Central memory CD8-positive, alpha-beta T cell (primary cell): ENCODE results near the gene ADTRP.
"Not testable (repeated sequence)": the region's sequence is repeated elsewhere in the genome, so short reads cannot be mapped to it uniquely, and the experiment has no call there.

Experiments used
- ATAC-seq: fragments of 150-1000 bp; cut with Tn5 transposase; replicated peaks from 2 replicates; pipeline ENCODE4 v1.10.0; 2022; ENCODE audit warnings: mild to moderate bottlenecking, moderate FRiP score, moderate number of reproducible peaks; ENCODE audit not compliant: poor library complexity, severe bottlenecking; ENCODE audit errors: extremely low read depth
- DNase-seq, 2 donors: peaks; one replicate each; pipeline ENCODE4 v3.0.0; 2021; ENCODE audit warnings: low spot score in 2 of 2
- H3K27ac Mint-ChIP-seq: one replicate; pipeline ENCODE4 v1.8.0; 2022; ENCODE audit warnings: low read depth, mild to moderate bottlenecking, moderate library complexity, mixed read lengths
- H3K27me3 Mint-ChIP-seq: one replicate; pipeline ENCODE4 v1.8.0; 2022; ENCODE audit warnings: mixed read lengths
- H3K36me3 Mint-ChIP-seq: one replicate; pipeline ENCODE4 v1.8.0; 2022; ENCODE audit warnings: mild to moderate bottlenecking, moderate library complexity, mixed read lengths; ENCODE audit not compliant: insufficient read depth
- H3K4me1 Mint-ChIP-seq: one replicate; pipeline ENCODE4 v1.8.0; 2022; ENCODE audit warnings: mixed read lengths
- H3K4me3 Mint-ChIP-seq: one replicate; pipeline ENCODE4 v1.8.0; 2022; ENCODE audit warnings: mild to moderate bottlenecking, moderate library complexity, mixed read lengths
- H3K9me3 Mint-ChIP-seq: one replicate; pipeline ENCODE4 v1.8.0; 2022; ENCODE audit warnings: mixed read lengths

Gene ADTRP

GRCh38 chr6:11682561-11682975 lies 96.0 kb downstream of the ADTRP start:
- Mint-ChIP-seq H3K36me3 (no peaks in the 10 kb centered on the region), H3K4me1 (no peaks in the 10 kb centered on the region), H3K4me3 (no peak overlapping the region), H3K9me3 (peaks cover 5% of the 10 kb centered on the region), H3K27ac (no peak overlapping the region), H3K27me3 (peaks cover 40% of the 10 kb centered on the region)
- ATAC-seq (no peak), DNase-seq (no peak)

GRCh38 chr6:11681770-11682169 lies 96.8 kb downstream of the ADTRP start:
- no peaks in the 10 kb centered on the region for H3K36me3 Mint-ChIP-seq
- peaks cover 5% of the 10 kb centered on the region for H3K9me3 Mint-ChIP-seq
- ATAC-seq = no peak
- no peak for DNase-seq
- H3K27ac Mint-ChIP-seq = no peak overlapping the region
- no peak overlapping the region for H3K4me3 Mint-ChIP-seq
- peaks cover 39% of the 10 kb centered on the region for H3K27me3 Mint-ChIP-seq
- H3K4me1 Mint-ChIP-seq = no peaks in the 10 kb centered on the region

- Mint-ChIP-seq H3K9me3 (peaks cover 5% of the 10 kb centered on the region), H3K27me3 (peaks cover 37% of the 10 kb centered on the region), H3K4me1 (no peaks in the 10 kb centered on the region), H3K36me3 (no peaks in the 10 kb centered on the region), H3K27ac (no peak overlapping the region), H3K4me3 (no peak overlapping the region)
- DNase-seq (no peak), ATAC-seq (no peak)
Observed at GRCh38 chr6:11681357-11681756, 97.2 kb downstream of the ADTRP start.

GRCh38 chr6:11680479-11680878 lies 98.1 kb downstream of the ADTRP start:
- H3K27ac Mint-ChIP-seq, H3K9me3 Mint-ChIP-seq, ATAC-seq, H3K36me3 Mint-ChIP-seq, H3K4me3 Mint-ChIP-seq, DNase-seq, H3K4me1 Mint-ChIP-seq: not testable (repeated sequence)
- H3K27me3 Mint-ChIP-seq = peaks cover 38% of the 10 kb centered on the region

GRCh38 chr6:11679099-11679498 lies 99.5 kb downstream of the ADTRP start:
- no peak overlapping the region for H3K27ac Mint-ChIP-seq
- H3K36me3 Mint-ChIP-seq = no peaks in the 10 kb centered on the region
- H3K9me3 Mint-ChIP-seq = peaks cover 5% of the 10 kb centered on the region
- H3K4me1 Mint-ChIP-seq = no peaks in the 10 kb centered on the region
- no peak for DNase-seq
- H3K27me3 Mint-ChIP-seq = peaks cover 50% of the 10 kb centered on the region
- ATAC-seq = no peak
- no peak overlapping the region for H3K4me3 Mint-ChIP-seq

GRCh38 chr6:11675601-11676000 lies 103.0 kb downstream of the ADTRP start:
- no peak overlapping the region for H3K4me3 Mint-ChIP-seq
- no peaks in the 10 kb centered on the region for H3K36me3 Mint-ChIP-seq
- ATAC-seq = no peak
- peaks cover 58% of the 10 kb centered on the region for H3K27me3 Mint-ChIP-seq
- H3K9me3 Mint-ChIP-seq = peaks cover 5% of the 10 kb centered on the region
- H3K27ac Mint-ChIP-seq = no peak overlapping the region
- H3K4me1 Mint-ChIP-seq = no peaks in the 10 kb centered on the region
- DNase-seq = no peak

- Mint-ChIP-seq H3K9me3 (no peaks in the 10 kb centered on the region), H3K27ac (no peak overlapping the region), H3K4me1 (no peaks in the 10 kb centered on the region), H3K36me3 (no peaks in the 10 kb centered on the region), H3K27me3 (peaks cover 70% of the 10 kb centered on the region), H3K4me3 (no peak overlapping the region)
- ATAC-seq (no peak), DNase-seq (no peak)
Observed at GRCh38 chr6:11672669-11673068, 105.9 kb downstream of the ADTRP start.

GRCh38 chr6:11672256-11672655 lies 106.3 kb downstream of the ADTRP start:
- H3K4me1 Mint-ChIP-seq = no peaks in the 10 kb centered on the region
- ATAC-seq (no peak), DNase-seq (no peak)
- no peaks in the 10 kb centered on the region for H3K36me3 Mint-ChIP-seq
- H3K9me3 Mint-ChIP-seq = no peaks in the 10 kb centered on the region
- no peak overlapping the region for H3K4me3 Mint-ChIP-seq
- H3K27me3 Mint-ChIP-seq = peaks cover 67% of the 10 kb centered on the region
- no peak overlapping the region for H3K27ac Mint-ChIP-seq

- Mint-ChIP-seq H3K4me1 (no peaks in the 10 kb centered on the region), H3K36me3 (no peaks in the 10 kb centered on the region), H3K27ac (no peak overlapping the region), H3K27me3 (peaks cover 62% of the 10 kb centered on the region), H3K4me3 (no peak overlapping the region), H3K9me3 (no peaks in the 10 kb centered on the region)
- no peak for ATAC-seq
- DNase-seq = no peak
Observed at GRCh38 chr6:11669696-11670095, 108.9 kb downstream of the ADTRP start.

GRCh38 chr6:11668455-11668854 lies 110.1 kb downstream of the ADTRP start:
- no peak for ATAC-seq
- DNase-seq = no peak
- peaks cover 70% of the 10 kb centered on the region for H3K27me3 Mint-ChIP-seq

GRCh38 chr6:11667876-11668275 lies 110.7 kb downstream of the ADTRP start:
- Mint-ChIP-seq H3K27ac (no peak overlapping the region), H3K36me3 (no peaks in the 10 kb centered on the region), H3K4me3 (no peak overlapping the region), H3K4me1 (no peaks in the 10 kb centered on the region), H3K9me3 (no peaks in the 10 kb centered on the region), H3K27me3 (peaks cover 72% of the 10 kb centered on the region)
- ATAC-seq (no peak), DNase-seq (no peak)

More at GRCh38 chr6:11668455-11668854, 110.1 kb downstream of the ADTRP start:
- no peaks in the 10 kb centered on the region for H3K36me3 Mint-ChIP-seq
- no peaks in the 10 kb centered on the region for H3K4me1 Mint-ChIP-seq
- no peaks in the 10 kb centered on the region for H3K9me3 Mint-ChIP-seq
- no peak overlapping the region for H3K4me3 Mint-ChIP-seq
- no peak overlapping the region for H3K27ac Mint-ChIP-seq

GRCh38 chr6:11665604-11666326 lies 112.8 kb downstream of the ADTRP start:
- Mint-ChIP-seq H3K36me3 (no peaks in the 10 kb centered on the region), H3K4me3 (no peak overlapping the region), H3K27me3 (peaks cover 63% of the 10 kb centered on the region), H3K9me3 (no peaks in the 10 kb centered on the region), H3K27ac (no peak overlapping the region), H3K4me1 (no peaks in the 10 kb centered on the region)
- ATAC-seq (no peak), DNase-seq (no peak)
